WTC11 (cell line): ENCODE measurements around the gene DDX39A. TPM values are rescaled to one million over a fixed set of nuclear protein-coding genes. Genes with fewer than 3 reads are reported as not detected.

ENCODE experiments used
- ATAC-seq: fragments of 200-7000 bp; cut with Tn5 transposase; 2 replicates; pipeline ENCODE4 v1.10.0; 2021; ENCODE audit warnings: mild to moderate bottlenecking, moderate library complexity
- Bru-seq: library from RNA; stranded (reverse); fragments of 400-500 nt; gene quantifications from one replicate; lab custom pipeline; 2021; lab: Mats Ljungman, UMichigan
- CTCF ChIA-PET: fragments of 300-600 bp; sonication (Branson Sonifier 250); formaldehyde crosslinking; loops from one replicate; lab custom pipeline; 2021; ENCODE audit warnings: antibody characterized with exemption; lab: Charles Lee
- POLR2A ChIA-PET: fragments of 350-600 bp; sonication (Branson Sonifier 250); formaldehyde crosslinking; loops from one replicate; lab custom pipeline; 2021; ENCODE audit warnings: antibody characterized with exemption; lab: Charles Lee
- DNase-seq: peaks from one replicate; pipeline ENCODE4 v3.0.0; 2021; ENCODE audit warnings: low spot score
- H3K27ac Mint-ChIP-seq: 2 replicates; pipeline ENCODE4 v1.8.0; 2021; ENCODE audit warnings: mixed read lengths
- H3K27me3 Mint-ChIP-seq: 2 replicates; pipeline ENCODE4 v1.8.0; 2021; ENCODE audit warnings: low read depth, mild to moderate bottlenecking, moderate library complexity, mixed read lengths
- H3K36me3 Mint-ChIP-seq: 2 replicates; pipeline ENCODE4 v1.8.0; 2021; ENCODE audit warnings: mixed read lengths
- H3K4me1 Mint-ChIP-seq: 2 replicates; pipeline ENCODE4 v1.8.0; 2022; ENCODE audit warnings: mixed read lengths
- H3K4me3 Mint-ChIP-seq: 2 replicates; pipeline ENCODE4 v1.8.0; 2021; ENCODE audit warnings: mild to moderate bottlenecking, moderate library complexity, mixed read lengths
- H3K9me3 Mint-ChIP-seq: 2 replicates; pipeline ENCODE4 v1.8.0; 2021; ENCODE audit warnings: mixed read lengths
- CBFB ChIP-seq: sonication (generic); formaldehyde crosslinking; IDR thresholded peaks from 2 replicates; pipeline ENCODE4 v1.8.1; 2022; ENCODE audit warnings: mild to moderate bottlenecking, low read depth, missing genetic modification reagents
- E2F5 ChIP-seq: sonication (generic); formaldehyde crosslinking; IDR thresholded peaks from 2 replicates; pipeline ENCODE4 v1.8.1; 2022; ENCODE audit warnings: mild to moderate bottlenecking, moderate library complexity, missing genetic modification reagents
- ERG ChIP-seq: fragments of 250-450 bp; sonication (Bioruptor Pico); IDR thresholded peaks from 2 replicates; pipeline ENCODE4 v1.8.0; 2021; ENCODE audit warnings: mild to moderate bottlenecking
- ESRRA ChIP-seq: sonication (generic); formaldehyde crosslinking; IDR thresholded peaks from 2 replicates; pipeline ENCODE4 v1.8.1; 2022; ENCODE audit warnings: mild to moderate bottlenecking, missing genetic modification reagents, borderline replicate concordance
- JUN ChIP-seq: sonication (generic); formaldehyde crosslinking; IDR thresholded peaks from 2 replicates; pipeline ENCODE4 v1.8.0; 2023; ENCODE audit warnings: mild to moderate bottlenecking, missing genetic modification reagents
- MYBL2 ChIP-seq: sonication (generic); formaldehyde crosslinking; IDR thresholded peaks from 2 replicates; pipeline ENCODE4 v1.8.1; 2023; ENCODE audit warnings: mild to moderate bottlenecking, moderate library complexity, missing genetic modification reagents
- NFYB ChIP-seq: sonication (generic); formaldehyde crosslinking; conservative IDR thresholded peaks from 2 replicates; pipeline ENCODE4 v1.8.0; 2022; ENCODE audit warnings: low read depth, missing genetic modification reagents
- SOX15 ChIP-seq: fragments of 250-450 bp; sonication (Bioruptor Pico); IDR thresholded peaks from 2 replicates; pipeline ENCODE4 v1.9.0; 2021; ENCODE audit warnings: mild to moderate bottlenecking
- SP1 ChIP-seq: sonication (generic); formaldehyde crosslinking; conservative IDR thresholded peaks from 2 replicates; pipeline ENCODE4 v1.8.1; 2022; ENCODE audit warnings: missing genetic modification reagents
- TP53 ChIP-seq: sonication (generic); formaldehyde crosslinking; IDR thresholded peaks from 2 replicates; pipeline ENCODE4 v1.8.1; 2023; ENCODE audit warnings: mild to moderate bottlenecking, missing genetic modification reagents
- ZBTB43 ChIP-seq: sonication (generic); formaldehyde crosslinking; IDR thresholded peaks from 2 replicates; pipeline ENCODE4 v1.8.1; 2023; ENCODE audit warnings: mild to moderate bottlenecking, missing genetic modification reagents
- ZNF263 ChIP-seq: sonication (generic); formaldehyde crosslinking; IDR thresholded peaks from 2 replicates; pipeline ENCODE4 v1.8.1; 2022; ENCODE audit warnings: low read depth, mild to moderate bottlenecking, moderate library complexity, missing genetic modification reagents
- ZNF281 ChIP-seq: sonication (generic); formaldehyde crosslinking; IDR thresholded peaks from 2 replicates; pipeline ENCODE4 v1.8.0; 2023; ENCODE audit warnings: mild to moderate bottlenecking, missing genetic modification reagents
- ZNF317 ChIP-seq: sonication (generic); formaldehyde crosslinking; IDR thresholded peaks from 2 replicates; pipeline ENCODE4 v1.8.1; 2023; ENCODE audit warnings: low read depth, mild to moderate bottlenecking, moderate library complexity, missing genetic modification reagents, borderline replicate concordance
- ZNF423 ChIP-seq: fragments of 250-450 bp; sonication (Bioruptor Pico); IDR thresholded peaks from 2 replicates; pipeline ENCODE4 v2.1.2; 2022; ENCODE audit warnings: mild to moderate bottlenecking, moderate library complexity
- ZNF512 ChIP-seq: sonication (generic); formaldehyde crosslinking; IDR thresholded peaks from 2 replicates; pipeline ENCODE4 v1.8.1; 2022; ENCODE audit warnings: missing genetic modification reagents, borderline replicate concordance
- long read RNA-seq, 3 experiments: library from RNA in 1 of 3; library from capped mRNA in 1 of 3; library from polyadenylated mRNA in 1 of 3; unstranded in 2 of 3; stranded (forward) in 1 of 3; transcript quantifications; one replicate each; pipeline ENCODE4 v2.0.0, GENCODE V29; 2021
- total RNA-seq: library from RNA; stranded (reverse); gene quantifications from 3 replicates; pipeline ENCODE4 v1.2.3, GENCODE V29; 2021
- TF ChIP-seq, protein P1 (sequence below): sonication (generic); formaldehyde crosslinking; IDR thresholded peaks from 2 replicates; pipeline ENCODE4 v1.8.0; 2022; ENCODE audit warnings: missing genetic modification reagents
- TF ChIP-seq, protein P2 (sequence below): sonication (generic); formaldehyde crosslinking; IDR thresholded peaks from 2 replicates; pipeline ENCODE4 v1.8.1; 2023; ENCODE audit warnings: mild to moderate bottlenecking, missing genetic modification reagents, borderline replicate concordance

DDX39A gene
- total RNA-seq = 103 to 136 TPM (median 105 TPM) in 3 replicates
- percentile 70 among the genes with signal in this experiment for Bru-seq, nascent RNA
- long read RNA-seq, experiment 1, transcript DDX39A-201 (11 exons, 1,471 nt) = major isoform, 392 of 508 reads
- long read RNA-seq, experiment 1, partial matches to known transcripts = 33 of 508 reads
- long read RNA-seq, experiment 1, other reads (novel, unspliced or antisense) = 80 of 508 reads
- long read RNA-seq, experiment 2, transcript DDX39A-201 (11 exons, 1,471 nt) = major isoform, 42 of 103 reads
- long read RNA-seq, experiment 2, partial matches to known transcripts = 28 of 103 reads
- long read RNA-seq, experiment 2, other reads (novel, unspliced or antisense) = 32 of 103 reads
- long read RNA-seq, experiment 3, transcript DDX39A-201 (11 exons, 1,471 nt) = major isoform, 801 of 906 reads
- long read RNA-seq, experiment 3, transcript DDX39A-209 (9 exons, 1,903 nt) = minor isoform, 6 of 906 reads
- long read RNA-seq, experiment 3, partial matches to known transcripts = 39 of 906 reads
- long read RNA-seq, experiment 3, other reads (novel, unspliced or antisense) = 59 of 906 reads

GRCh38 chr19:14419106-14419813 lies at the start of gene DDX39A:
DDX39A (minus strand) TSS chr19:14419341; CDS start chr19:14413220, 6,121 bp downstream.
- CTCF ChIA-PET = interaction anchor here (0.8 to 5.4 kb wide), 7 partner anchors 10 to 283 kb away, joined by 3 to 37 read pairs (median 3); partner anchors contain the start of gene ASF1B
- H3K27me3 Mint-ChIP-seq = no peaks in the 10 kb centered on the region
- H3K4me3 Mint-ChIP-seq = peak within 1 kb of the TSS; percentile 99
- peak; percentile 98 for ATAC-seq
- DNase-seq = peak; percentile 97
- no peaks in the 10 kb centered on the region for H3K9me3 Mint-ChIP-seq
- POLR2A ChIA-PET = no interaction called here
- H3K36me3 Mint-ChIP-seq = peaks cover 8% of the 10 kb centered on the region
- H3K27ac Mint-ChIP-seq = peak within 1 kb of the TSS; percentile 99
- H3K4me1 Mint-ChIP-seq = peaks cover 29% of the 10 kb centered on the region
- TF ChIP-seq, protein P1, sequence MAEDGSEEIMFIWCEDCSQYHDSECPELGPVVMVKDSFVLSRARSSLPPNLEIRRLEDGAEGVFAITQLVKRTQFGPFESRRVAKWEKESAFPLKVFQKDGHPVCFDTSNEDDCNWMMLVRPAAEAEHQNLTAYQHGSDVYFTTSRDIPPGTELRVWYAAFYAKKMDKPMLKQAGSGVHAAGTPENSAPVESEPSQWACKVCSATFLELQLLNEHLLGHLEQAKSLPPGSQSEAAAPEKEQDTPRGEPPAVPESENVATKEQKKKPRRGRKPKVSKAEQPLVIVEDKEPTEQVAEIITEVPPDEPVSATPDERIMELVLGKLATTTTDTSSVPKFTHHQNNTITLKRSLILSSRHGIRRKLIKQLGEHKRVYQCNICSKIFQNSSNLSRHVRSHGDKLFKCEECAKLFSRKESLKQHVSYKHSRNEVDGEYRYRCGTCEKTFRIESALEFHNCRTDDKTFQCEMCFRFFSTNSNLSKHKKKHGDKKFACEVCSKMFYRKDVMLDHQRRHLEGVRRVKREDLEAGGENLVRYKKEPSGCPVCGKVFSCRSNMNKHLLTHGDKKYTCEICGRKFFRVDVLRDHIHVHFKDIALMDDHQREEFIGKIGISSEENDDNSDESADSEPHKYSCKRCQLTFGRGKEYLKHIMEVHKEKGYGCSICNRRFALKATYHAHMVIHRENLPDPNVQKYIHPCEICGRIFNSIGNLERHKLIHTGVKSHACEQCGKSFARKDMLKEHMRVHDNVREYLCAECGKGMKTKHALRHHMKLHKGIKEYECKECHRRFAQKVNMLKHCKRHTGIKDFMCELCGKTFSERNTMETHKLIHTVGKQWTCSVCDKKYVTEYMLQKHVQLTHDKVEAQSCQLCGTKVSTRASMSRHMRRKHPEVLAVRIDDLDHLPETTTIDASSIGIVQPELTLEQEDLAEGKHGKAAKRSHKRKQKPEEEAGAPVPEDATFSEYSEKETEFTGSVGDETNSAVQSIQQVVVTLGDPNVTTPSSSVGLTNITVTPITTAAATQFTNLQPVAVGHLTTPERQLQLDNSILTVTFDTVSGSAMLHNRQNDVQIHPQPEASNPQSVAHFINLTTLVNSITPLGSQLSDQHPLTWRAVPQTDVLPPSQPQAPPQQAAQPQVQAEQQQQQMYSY = no peak
- peak; percentile 97 for TF ChIP-seq NFYB (CRISPR knock-in tag)
- TF ChIP-seq, protein P2, sequence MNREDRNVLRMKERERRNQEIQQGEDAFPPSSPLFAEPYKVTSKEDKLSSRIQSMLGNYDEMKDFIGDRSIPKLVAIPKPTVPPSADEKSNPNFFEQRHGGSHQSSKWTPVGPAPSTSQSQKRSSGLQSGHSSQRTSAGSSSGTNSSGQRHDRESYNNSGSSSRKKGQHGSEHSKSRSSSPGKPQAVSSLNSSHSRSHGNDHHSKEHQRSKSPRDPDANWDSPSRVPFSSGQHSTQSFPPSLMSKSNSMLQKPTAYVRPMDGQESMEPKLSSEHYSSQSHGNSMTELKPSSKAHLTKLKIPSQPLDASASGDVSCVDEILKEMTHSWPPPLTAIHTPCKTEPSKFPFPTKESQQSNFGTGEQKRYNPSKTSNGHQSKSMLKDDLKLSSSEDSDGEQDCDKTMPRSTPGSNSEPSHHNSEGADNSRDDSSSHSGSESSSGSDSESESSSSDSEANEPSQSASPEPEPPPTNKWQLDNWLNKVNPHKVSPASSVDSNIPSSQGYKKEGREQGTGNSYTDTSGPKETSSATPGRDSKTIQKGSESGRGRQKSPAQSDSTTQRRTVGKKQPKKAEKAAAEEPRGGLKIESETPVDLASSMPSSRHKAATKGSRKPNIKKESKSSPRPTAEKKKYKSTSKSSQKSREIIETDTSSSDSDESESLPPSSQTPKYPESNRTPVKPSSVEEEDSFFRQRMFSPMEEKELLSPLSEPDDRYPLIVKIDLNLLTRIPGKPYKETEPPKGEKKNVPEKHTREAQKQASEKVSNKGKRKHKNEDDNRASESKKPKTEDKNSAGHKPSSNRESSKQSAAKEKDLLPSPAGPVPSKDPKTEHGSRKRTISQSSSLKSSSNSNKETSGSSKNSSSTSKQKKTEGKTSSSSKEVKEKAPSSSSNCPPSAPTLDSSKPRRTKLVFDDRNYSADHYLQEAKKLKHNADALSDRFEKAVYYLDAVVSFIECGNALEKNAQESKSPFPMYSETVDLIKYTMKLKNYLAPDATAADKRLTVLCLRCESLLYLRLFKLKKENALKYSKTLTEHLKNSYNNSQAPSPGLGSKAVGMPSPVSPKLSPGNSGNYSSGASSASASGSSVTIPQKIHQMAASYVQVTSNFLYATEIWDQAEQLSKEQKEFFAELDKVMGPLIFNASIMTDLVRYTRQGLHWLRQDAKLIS (CRISPR knock-in tag) = no peak
- no peak for TF ChIP-seq E2F5 (CRISPR knock-in tag)
- TF ChIP-seq MYBL2 = peak; percentile 98
- 0 out of 2 replicates have a peak, but pooled peaks have one; percentile 59 for TF ChIP-seq TP53 (CRISPR knock-in tag)
- TF ChIP-seq ERG (CRISPR knock-in tag) = no peak
- no peak for TF ChIP-seq ESRRA (CRISPR knock-in tag)
- TF ChIP-seq ZNF317 (CRISPR knock-in tag) = no peak
- TF ChIP-seq ZBTB43 = peak; percentile 69
- no peak for TF ChIP-seq JUN (CRISPR knock-in tag)
- TF ChIP-seq ZNF423 (CRISPR knock-in tag) = no peak
- TF ChIP-seq ZNF263 (CRISPR knock-in tag) = no peak
- TF ChIP-seq ZNF512 (CRISPR knock-in tag) = no peak
- TF ChIP-seq ZNF281 (CRISPR knock-in tag) = no peak
- no peak for TF ChIP-seq SOX15 (CRISPR knock-in tag)
- no peak for TF ChIP-seq CBFB
- TF ChIP-seq SP1 (CRISPR knock-in tag) = peak; percentile 84
